Measurements from ENCODE around the gene RADIL.
A peak's percentile ranks its signal among the peaks of the same experiment; 100 is the strongest.
"Not testable (repeated sequence)": the region's sequence is repeated elsewhere in the genome, so short reads cannot be mapped to it uniquely, and the experiment has no call there.

Gene RADIL

DNA sequence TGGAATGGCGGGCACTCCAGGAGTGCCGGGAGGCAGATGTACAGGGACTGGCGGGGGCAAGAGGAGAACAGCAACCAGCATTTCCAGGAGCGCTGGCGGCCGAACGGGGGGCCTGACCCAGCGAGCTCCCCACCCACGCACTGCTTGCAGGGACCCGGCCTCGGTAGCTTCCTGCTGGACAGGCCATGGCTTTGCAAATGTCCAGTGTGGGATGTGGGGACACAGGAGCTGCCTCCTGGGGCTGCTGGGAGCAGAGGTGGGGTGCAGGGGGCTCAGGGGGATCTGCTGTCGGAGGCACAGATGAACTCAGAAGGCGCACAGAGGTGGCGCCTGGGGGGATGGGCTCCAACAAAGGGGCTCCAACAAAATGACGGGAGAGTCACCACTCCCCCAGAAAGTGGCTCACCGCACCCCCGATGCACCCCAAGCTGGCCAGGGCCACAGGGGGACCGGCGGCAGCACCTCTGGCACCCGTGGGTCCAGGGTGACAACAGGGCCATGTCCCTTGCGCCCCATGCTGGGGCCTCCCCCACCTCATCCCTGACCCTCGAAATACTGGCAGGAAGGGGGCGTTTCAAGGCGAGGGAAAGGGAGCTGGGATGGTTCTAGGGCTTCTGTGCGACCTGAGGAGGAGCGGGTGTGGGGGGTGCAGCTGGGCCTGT lies 67.0 kb downstream of the RADIL start:
- Mint-ChIP-seq H3K27ac (no peak overlapping the region), H3K9me3 (peaks cover 8 to 11% of the 10 kb centered on the region in 2 donors), H3K4me1 (peaks cover 7% of the 10 kb centered on the region), H3K27me3 (peaks cover 48% of the 10 kb centered on the region), H3K4me3 (no peak overlapping the region)
- ATAC-seq (no peak), DNase-seq (no peak)

DNA sequence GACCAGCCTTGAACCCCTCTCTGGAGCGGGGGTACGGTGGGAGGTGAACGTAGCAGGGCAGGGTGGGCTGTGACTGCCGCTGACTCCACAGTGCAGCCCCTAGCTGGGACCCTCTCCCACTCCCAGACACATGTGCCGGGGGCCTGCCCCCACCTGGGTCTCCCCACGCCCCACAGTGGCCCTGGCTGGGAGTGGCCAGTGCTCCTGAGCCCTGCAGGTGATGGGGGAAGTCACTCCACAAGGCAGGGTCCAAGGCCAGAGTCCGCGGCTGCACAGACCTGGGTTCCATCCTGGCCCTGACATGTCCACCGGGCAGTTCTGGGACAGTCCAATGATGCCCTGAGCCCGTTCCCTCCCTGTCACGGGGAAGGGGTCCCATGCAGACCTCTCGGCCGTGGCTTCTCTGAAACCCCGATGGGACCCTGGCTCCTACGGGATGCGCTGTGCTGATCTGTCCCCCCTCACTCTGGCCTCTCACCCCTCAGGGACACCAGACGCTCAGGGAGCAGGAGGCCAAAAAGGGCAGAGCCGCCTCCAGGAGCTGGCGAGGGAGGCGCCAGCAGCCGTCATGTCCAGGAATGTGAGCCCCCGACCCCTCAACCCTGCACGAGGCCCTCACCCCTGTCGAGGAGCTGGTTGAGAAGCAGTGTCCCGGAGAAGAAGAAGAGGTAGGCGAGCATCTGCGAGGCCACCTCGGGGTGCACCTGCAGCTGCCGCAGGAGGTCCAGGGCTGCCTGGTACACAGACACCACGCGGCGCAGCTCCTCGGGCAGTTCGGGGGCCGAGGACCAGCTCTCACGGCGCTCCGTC lies 67.7 kb downstream of the RADIL start:
- Mint-ChIP-seq H3K27me3 (peaks cover 48% of the 10 kb centered on the region), H3K4me1 (peaks cover 7% of the 10 kb centered on the region), H3K27ac (no peak overlapping the region), H3K9me3 (peaks cover 8 to 11% of the 10 kb centered on the region in 2 donors), H3K4me3 (no peak overlapping the region)
- ATAC-seq (peak; percentile 27), DNase-seq (no peak)

DNA sequence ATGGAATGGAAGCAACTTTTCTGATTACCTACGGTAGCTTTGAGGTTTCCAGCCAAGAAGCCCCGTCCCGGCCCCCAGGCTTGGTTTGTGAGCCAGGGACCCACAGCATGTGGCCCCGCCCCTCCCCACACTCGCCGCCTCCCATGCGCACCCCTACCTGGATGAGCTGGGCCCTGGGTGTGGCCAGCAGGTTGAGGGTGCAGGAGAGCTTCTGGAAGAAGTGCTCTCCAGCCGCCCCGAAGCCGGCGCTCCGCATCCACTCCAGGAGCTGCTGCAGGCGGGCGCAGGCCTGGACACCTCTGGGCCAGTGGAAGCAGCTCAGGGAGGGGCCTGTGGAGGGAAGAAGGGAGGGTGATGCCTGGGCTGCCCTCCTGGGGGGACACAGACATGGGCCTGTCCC lies 68.4 kb downstream of the RADIL start:
- peak overlapping the region in 1 of 2 donors; percentile 52 for H3K27ac Mint-ChIP-seq
- H3K27me3 Mint-ChIP-seq = peaks cover 48% of the 10 kb centered on the region
- ATAC-seq (peak; percentile 13), DNase-seq (no peak)
- H3K4me3 Mint-ChIP-seq = no peak overlapping the region
- peaks cover 12% of the 10 kb centered on the region for H3K4me1 Mint-ChIP-seq
- H3K9me3 Mint-ChIP-seq = peaks cover 8 to 11% of the 10 kb centered on the region in 2 donors

GRCh38 chr7:4814433-4814832 lies 69.1 kb downstream of the RADIL start:
- ATAC-seq (no peak), DNase-seq (no peak)
- H3K27ac Mint-ChIP-seq = peak overlapping the region in 1 of 2 donors; percentile 59
- H3K27me3 Mint-ChIP-seq = peaks cover 43% of the 10 kb centered on the region
- peaks cover 16% of the 10 kb centered on the region for H3K4me1 Mint-ChIP-seq
- peaks cover 8 to 11% of the 10 kb centered on the region in 2 donors for H3K9me3 Mint-ChIP-seq
- no peak overlapping the region for H3K4me3 Mint-ChIP-seq

DNA sequence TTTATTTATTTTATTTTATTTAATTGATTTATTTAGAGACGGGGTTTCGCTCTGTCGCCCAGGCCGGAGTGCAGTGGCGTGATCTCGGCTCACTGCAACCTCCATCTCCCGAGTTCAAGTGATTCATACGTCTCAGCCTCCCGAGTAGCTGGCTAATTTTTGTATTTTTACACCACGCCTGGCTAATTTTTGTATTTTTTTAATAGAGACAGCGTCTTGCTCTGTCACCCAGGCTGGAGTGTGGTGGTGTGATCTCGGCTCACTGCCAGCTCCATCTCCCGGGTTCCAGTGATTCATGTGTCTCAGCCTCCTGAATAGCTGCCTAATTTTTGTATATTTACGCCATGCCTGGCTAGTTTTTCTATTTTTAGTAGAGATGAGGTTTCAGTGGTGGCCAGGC lies 73.8 kb downstream of the RADIL start:
- Mint-ChIP-seq H3K27ac (peak overlapping the region in 1 of 2 donors; percentile 76), H3K4me3 (peak overlapping the region; percentile 73 to 74), H3K4me1 (peaks cover 26% of the 10 kb centered on the region), H3K9me3 (peaks cover 8 to 11% of the 10 kb centered on the region in 2 donors), H3K27me3 (peaks cover 56% of the 10 kb centered on the region)
- DNase-seq = no peak
- no peak for ATAC-seq

DNA sequence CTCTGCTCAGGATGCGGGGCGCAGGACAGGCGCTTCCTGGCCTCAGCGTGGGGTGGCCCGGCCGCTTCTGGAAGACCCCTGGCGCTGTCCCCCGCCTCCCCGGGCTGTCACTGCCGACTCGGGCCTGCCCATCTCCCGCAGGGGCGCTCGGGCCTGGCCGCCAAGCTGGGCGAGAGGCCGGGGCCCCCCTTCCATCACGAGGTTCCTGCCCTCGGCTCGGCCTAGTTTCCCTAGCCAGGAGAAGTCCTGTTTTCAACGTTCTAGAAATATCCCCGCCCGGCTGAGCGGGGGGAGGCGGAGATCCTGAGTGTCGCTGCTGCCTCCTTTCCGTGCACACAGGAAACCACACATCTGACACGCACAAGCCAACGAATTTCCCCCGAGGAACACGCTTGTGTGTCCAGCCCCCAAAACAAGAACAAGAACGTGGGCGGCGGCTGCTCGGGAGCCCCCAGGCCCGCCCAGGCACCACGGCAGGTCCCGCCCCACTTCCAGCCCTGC lies 74.4 kb downstream of the RADIL start:
- peak; percentile 60 for ATAC-seq
- Mint-ChIP-seq H3K27ac (peak overlapping the region in 1 of 2 donors; percentile 67), H3K9me3 (peaks cover 8 to 11% of the 10 kb centered on the region in 2 donors), H3K4me1 (peaks cover 21% of the 10 kb centered on the region), H3K4me3 (peak overlapping the region; percentile 74 to 79), H3K27me3 (peaks cover 51% of the 10 kb centered on the region)
- DNase-seq = peak in 1 of 2 donors; percentile 47

- peak overlapping the region in 1 of 2 donors; percentile 21 for H3K27ac Mint-ChIP-seq
- peaks cover 21% of the 10 kb centered on the region for H3K4me1 Mint-ChIP-seq
- H3K4me3 Mint-ChIP-seq = peak overlapping the region; percentile 29 to 54
- no peak for ATAC-seq
- DNase-seq = no peak
- peaks cover 45% of the 10 kb centered on the region for H3K27me3 Mint-ChIP-seq
- peaks cover 8 to 11% of the 10 kb centered on the region in 2 donors for H3K9me3 Mint-ChIP-seq
Observed at GRCh38 chr7:4808565-4808964, 75.0 kb downstream of the RADIL start.

GRCh38 chr7:4808026-4808425 lies 75.5 kb downstream of the RADIL start:
- DNase-seq (no peak), ATAC-seq (no peak)
- Mint-ChIP-seq H3K4me1 (peaks cover 21% of the 10 kb centered on the region), H3K4me3 (no peak overlapping the region), H3K27ac (peak overlapping the region in 1 of 2 donors; percentile 21), H3K9me3 (peaks cover 5 to 6% of the 10 kb centered on the region in 2 donors), H3K27me3 (peaks cover 40% of the 10 kb centered on the region)

GRCh38 chr7:4807598-4808016 lies 75.9 kb downstream of the RADIL start:
- Mint-ChIP-seq H3K9me3 (peaks cover under 1 to 2% of the 10 kb centered on the region in 2 donors), H3K27me3 (peaks cover 36% of the 10 kb centered on the region), H3K4me3 (no peak overlapping the region), H3K27ac (no peak overlapping the region), H3K4me1 (peaks cover 21% of the 10 kb centered on the region)
- DNase-seq = no peak
- no peak for ATAC-seq

- Mint-ChIP-seq H3K9me3 (no peaks in the 10 kb centered on the region), H3K4me3 (no peak overlapping the region), H3K27ac (no peak overlapping the region), H3K27me3 (peaks cover 33% of the 10 kb centered on the region), H3K4me1 (peaks cover 21% of the 10 kb centered on the region)
- ATAC-seq (peak; percentile 24), DNase-seq (no peak)
Observed at GRCh38 chr7:4806983-4807597, 76.4 kb downstream of the RADIL start.

- DNase-seq (no peak), ATAC-seq (no peak)
- H3K4me1 Mint-ChIP-seq = peaks cover 21% of the 10 kb centered on the region
- no peak overlapping the region for H3K4me3 Mint-ChIP-seq
- H3K9me3 Mint-ChIP-seq = no peaks in the 10 kb centered on the region
- no peak overlapping the region for H3K27ac Mint-ChIP-seq
- H3K27me3 Mint-ChIP-seq = peaks cover 33% of the 10 kb centered on the region
Observed at GRCh38 chr7:4805984-4806300, 77.6 kb downstream of the RADIL start.

DNA sequence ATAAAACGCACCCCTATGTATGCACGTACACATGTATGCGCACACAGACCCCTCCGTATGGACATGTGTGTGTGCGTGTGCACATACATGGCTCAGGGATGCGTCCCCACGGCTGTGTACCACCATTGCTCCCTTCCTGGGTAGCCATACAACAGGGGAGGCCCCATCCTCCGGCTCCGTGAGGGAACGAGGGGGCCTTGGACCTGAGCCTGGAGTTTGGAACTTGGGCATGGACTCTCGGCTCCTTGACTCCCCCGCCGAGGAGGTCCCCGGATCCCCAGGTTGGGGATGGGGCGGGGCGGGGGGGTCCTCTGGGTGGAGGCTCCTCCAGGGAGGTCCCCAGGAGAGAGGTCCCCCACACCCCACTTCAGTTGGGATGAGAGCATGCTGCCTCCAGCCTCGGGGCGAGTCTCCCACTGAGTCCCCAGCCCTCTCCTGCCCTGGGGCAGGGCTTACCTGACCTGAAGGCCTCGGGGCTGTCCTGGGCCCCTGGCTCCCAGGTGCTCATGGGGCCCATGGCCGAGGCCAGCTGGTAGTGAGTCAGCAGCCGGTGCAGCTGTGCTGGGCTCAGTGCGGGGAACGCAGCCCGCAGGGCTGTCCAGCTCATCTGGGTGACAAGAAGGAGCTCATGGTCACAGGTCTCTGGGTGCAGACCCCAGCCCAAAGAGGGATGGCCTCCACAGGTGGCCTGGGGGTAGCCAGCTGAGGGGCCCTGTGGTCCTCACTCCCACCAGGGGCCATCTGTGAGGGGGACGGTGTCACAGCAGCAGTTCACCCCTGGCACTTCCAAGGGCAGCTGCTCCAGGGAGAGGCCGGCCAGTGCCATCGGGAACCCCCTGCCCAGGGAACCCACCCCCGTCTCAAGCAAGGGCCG lies 78.2 kb downstream of the RADIL start:
- Mint-ChIP-seq H3K27ac (no peak overlapping the region), H3K4me1 (peaks cover 18% of the 10 kb centered on the region), H3K27me3 (peaks cover 33% of the 10 kb centered on the region), H3K9me3 (no peaks in the 10 kb centered on the region), H3K4me3 (no peak overlapping the region)
- DNase-seq (no peak), ATAC-seq (peak; percentile 6)

DNA sequence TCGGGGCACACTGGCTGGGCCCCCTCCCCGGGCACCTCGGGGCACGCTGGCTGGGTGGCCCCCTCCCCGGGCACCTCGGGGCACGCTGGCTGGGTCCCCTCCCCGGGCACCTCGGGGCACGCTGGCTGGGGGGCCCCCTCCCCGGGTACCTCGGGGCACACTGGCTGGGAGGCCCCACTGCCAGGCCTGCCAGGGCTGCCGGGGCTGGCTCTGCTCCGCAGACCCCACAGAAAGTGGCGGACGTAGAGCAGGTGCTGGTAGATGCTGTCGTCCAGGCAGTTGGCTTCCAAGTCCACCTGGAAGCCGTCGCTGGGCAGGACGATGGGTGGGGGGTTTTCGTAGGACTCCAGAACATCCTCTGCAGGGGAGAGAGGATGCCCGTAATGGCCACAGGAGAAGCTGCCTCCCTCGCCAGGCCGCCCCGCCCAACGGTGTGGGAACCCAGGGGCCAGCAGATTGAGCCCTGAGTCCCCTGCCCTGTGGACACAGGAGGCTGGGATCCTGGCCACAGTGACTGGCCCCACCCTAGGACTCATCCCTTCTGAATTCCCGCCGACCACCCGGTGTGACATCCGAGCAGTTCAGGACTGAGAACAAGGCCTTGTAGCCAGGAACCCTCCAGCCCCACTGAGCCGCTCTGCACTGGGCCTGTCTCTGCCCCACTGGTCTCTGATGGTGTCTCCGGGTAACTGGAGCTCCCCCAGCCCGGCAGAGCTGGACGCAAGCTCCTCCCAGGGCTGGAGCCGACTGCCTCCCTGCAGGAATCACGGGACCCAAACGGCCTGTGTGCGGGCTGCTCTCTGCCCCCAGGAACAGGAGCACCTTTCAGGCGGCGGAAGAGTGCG lies 79.9 kb downstream of the RADIL start:
- Mint-ChIP-seq H3K27ac (no peak overlapping the region), H3K4me1 (peaks cover 4% of the 10 kb centered on the region), H3K27me3 (peaks cover 23% of the 10 kb centered on the region), H3K9me3 (no peaks in the 10 kb centered on the region), H3K4me3 (no peak overlapping the region)
- no peak for ATAC-seq
- no peak for DNase-seq

DNA sequence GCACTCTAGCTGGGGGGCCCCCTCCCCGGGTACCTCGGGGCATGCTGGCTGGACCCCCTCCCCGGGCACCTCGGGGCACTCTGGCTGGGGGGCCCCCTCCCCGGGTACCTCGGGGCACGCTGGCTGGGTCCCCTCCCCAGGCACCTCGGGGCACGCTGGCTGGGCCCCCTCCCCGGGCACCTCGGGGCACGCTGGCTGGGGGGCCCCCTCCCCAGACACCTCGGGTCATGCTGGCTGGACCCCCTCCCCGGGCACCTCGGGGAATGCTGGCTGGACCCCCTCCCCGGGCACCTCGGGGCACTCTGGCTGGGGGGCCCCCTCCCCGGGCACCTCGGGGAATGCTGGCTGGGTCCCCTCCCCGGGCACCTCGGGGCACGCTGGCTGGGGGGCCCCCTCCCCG lies 80.9 kb downstream of the RADIL start:
- H3K9me3 Mint-ChIP-seq, H3K4me3 Mint-ChIP-seq, H3K4me1 Mint-ChIP-seq, H3K27ac Mint-ChIP-seq, ATAC-seq, DNase-seq: not testable (repeated sequence)
- H3K27me3 Mint-ChIP-seq = peaks cover 12% of the 10 kb centered on the region
